HEK293T (cell line): ENCODE results near the gene RNF114.

ENCODE experiments used
- CTCF ChIA-PET: fragments of 350-600 bp; formaldehyde crosslinking; extraction: SDS; loops from one replicate; lab custom pipeline; 2021; ENCODE audit warnings: antibody characterized with exemption, inconsistent platforms; lab: Yijun Ruan, JAX
- POLR2A ChIA-PET: fragments of 350-600 bp; formaldehyde crosslinking; extraction: SDS; loops from one replicate; lab custom pipeline; 2020; ENCODE audit warnings: antibody characterized with exemption, inconsistent platforms; lab: Yijun Ruan, JAX
- DNase-seq: peaks from one replicate; pipeline ENCODE4 v3.0.0; 2012; ENCODE audit warnings: mixed read lengths; ENCODE audit errors: extremely low spot score
- ARNT ChIP-seq: fragments of 450-650 bp; IDR thresholded peaks from 2 replicates; pipeline ENCODE4 v1.6.1; 2017; ENCODE audit warnings: mild to moderate bottlenecking
- BHLHE40 ChIP-seq: fragments of 450-650 bp; IDR thresholded peaks from 2 replicates; pipeline ENCODE4 v1.6.1; 2016; ENCODE audit warnings: mild to moderate bottlenecking, moderate library complexity, borderline replicate concordance
- CTBP1 ChIP-seq: fragments of 450-650 bp; IDR thresholded peaks from 2 replicates; pipeline ENCODE4 v1.6.1; 2016; ENCODE audit warnings: borderline replicate concordance
- ELF4 ChIP-seq: fragments of 450-650 bp; IDR thresholded peaks from 2 replicates; pipeline ENCODE4 v1.6.1; 2017; ENCODE audit warnings: antibody characterized with exemption
- FOXA1 ChIP-seq: fragments of 450-650 bp; IDR thresholded peaks from 2 replicates; pipeline ENCODE4 v1.6.1; 2016; ENCODE audit warnings: mild to moderate bottlenecking
- FOXK2 ChIP-seq: fragments of 450-650 bp; IDR thresholded peaks from 2 replicates; pipeline ENCODE4 v1.6.1; 2016; ENCODE audit warnings: mild to moderate bottlenecking
- FOXM1 ChIP-seq: fragments of 450-650 bp; IDR thresholded peaks from 2 replicates; pipeline ENCODE4 v1.6.1; 2017; ENCODE audit warnings: mild to moderate bottlenecking, borderline replicate concordance
- HDGF ChIP-seq: fragments of 450-650 bp; IDR thresholded peaks from 2 replicates; pipeline ENCODE4 v1.6.1; 2017; ENCODE audit warnings: antibody characterized with exemption, borderline replicate concordance
- L3MBTL2 ChIP-seq: fragments of 450-650 bp; conservative IDR thresholded peaks from 2 replicates; pipeline ENCODE4 v1.6.1; 2016; ENCODE audit warnings: mild to moderate bottlenecking
- LEF1 ChIP-seq: fragments of 450-650 bp; IDR thresholded peaks from 2 replicates; pipeline ENCODE4 v1.6.1; 2017; ENCODE audit warnings: mild to moderate bottlenecking, borderline replicate concordance
- NFRKB ChIP-seq: fragments of 450-650 bp; IDR thresholded peaks from 2 replicates; pipeline ENCODE4 v1.6.1; 2016; ENCODE audit warnings: mild to moderate bottlenecking, moderate library complexity
- SP1 ChIP-seq: fragments of 450-650 bp; IDR thresholded peaks from 2 replicates; pipeline ENCODE4 v1.6.1; 2017
- SUZ12 ChIP-seq: fragments of 450-650 bp; IDR thresholded peaks from 2 replicates; pipeline ENCODE4 v1.6.1; 2016; ENCODE audit warnings: mild to moderate bottlenecking
- TARDBP ChIP-seq: fragments of 450-650 bp; IDR thresholded peaks from 2 replicates; pipeline ENCODE4 v1.6.1; 2016
- ZNF384 ChIP-seq: fragments of 450-650 bp; IDR thresholded peaks from 2 replicates; pipeline ENCODE4 v1.6.1; 2016
- TF ChIP-seq, protein P1 (sequence below): fragments of 450-650 bp; IDR thresholded peaks from 2 replicates; pipeline ENCODE4 v1.6.1; 2016

The RNF114 gene

DNA sequence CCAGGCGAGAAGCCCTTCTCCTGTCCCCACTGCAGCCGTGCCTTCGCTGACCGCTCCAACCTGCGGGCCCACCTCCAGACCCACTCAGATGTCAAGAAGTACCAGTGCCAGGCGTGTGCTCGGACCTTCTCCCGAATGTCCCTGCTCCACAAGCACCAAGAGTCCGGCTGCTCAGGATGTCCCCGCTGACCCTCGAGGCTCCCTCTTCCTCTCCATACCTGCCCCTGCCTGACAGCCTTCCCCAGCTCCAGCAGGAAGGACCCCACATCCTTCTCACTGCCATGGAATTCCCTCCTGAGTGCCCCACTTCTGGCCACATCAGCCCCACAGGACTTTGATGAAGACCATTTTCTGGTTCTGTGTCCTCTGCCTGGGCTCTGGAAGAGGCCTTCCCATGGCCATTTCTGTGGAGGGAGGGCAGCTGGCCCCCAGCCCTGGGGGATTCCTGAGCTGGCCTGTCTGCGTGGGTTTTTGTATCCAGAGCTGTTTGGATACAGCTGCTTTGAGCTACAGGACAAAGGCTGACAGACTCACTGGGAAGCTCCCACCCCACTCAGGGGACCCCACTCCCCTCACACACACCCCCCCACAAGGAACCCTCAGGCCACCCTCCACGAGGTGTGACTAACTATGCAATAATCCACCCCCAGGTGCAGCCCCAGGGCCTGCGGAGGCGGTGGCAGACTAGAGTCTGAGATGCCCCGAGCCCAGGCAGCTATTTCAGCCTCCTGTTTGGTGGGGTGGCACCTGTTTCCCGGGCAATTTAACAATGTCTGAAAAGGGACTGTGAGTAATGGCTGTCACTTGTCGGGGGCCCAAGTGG, 51.9 kb downstream of the RNF114 start:
- no peak for TF ChIP-seq FOXK2
- no peak for TF ChIP-seq SUZ12
- TF ChIP-seq NFRKB: no peak
- TF ChIP-seq ELF4: no peak
- no peak for TF ChIP-seq BHLHE40
- TF ChIP-seq ZNF384: no peak
- TF ChIP-seq FOXA1: no peak
- ChIA-PET POLR2A (interaction anchor here (0.6 kb wide), 1 partner anchor 128 kb away, joined by 3 read pairs; no protein-coding TSS in a partner anchor), CTCF (interaction anchor here (0.8 to 1.4 kb wide), 3 partner anchors 9 to 118 kb away, joined by 3 to 8 read pairs (median 3); no protein-coding TSS in a partner anchor)
- no peak for DNase-seq

DNA sequence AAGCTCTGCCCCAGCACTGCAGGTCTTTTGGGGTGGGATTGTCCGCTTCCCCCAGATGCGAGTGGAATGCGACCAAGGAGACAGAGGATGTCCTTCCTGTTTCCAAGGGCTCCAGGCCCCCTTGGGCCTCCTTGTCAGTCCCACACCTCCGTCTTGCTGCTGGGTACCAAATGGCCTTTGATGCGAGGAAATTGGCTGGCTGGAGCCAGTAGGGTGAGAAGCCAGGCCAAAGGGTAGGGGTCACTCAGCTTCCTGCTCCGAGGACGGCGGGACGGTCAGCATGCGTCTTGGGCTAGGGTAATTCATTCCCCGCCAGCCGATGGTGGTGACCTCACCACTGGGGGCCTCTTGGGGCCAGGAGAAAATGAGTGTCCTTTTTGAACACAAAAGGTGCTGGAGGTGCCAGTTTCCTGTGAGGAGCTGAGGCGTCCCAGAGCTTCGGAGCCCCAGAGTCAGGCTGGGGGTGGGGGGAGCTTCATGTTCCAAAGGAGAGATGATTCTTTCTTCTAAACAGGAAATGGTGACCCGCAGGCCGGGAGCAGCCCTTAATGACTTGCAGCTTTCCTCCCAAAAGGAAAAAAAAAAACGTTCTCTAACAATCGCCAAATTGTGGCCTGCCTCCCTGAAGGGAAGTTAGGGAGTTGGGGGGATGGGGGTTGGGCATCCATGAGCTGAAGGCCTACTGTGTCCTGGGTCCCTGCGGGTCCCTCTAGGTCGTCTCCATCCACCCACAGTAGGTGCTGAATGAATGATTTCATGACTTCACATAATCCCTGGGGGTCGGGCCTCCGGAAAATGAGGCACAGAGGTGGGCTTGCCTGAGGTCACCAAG, 53.3 kb downstream of the RNF114 start:
- ChIA-PET POLR2A (no interaction called here), CTCF (interaction anchor here (0.7 to 1.4 kb wide), 3 partner anchors 8 to 82 kb away, joined by 3 to 8 read pairs (median 3); no protein-coding TSS in a partner anchor)
- TF ChIP-seq, protein P1, sequence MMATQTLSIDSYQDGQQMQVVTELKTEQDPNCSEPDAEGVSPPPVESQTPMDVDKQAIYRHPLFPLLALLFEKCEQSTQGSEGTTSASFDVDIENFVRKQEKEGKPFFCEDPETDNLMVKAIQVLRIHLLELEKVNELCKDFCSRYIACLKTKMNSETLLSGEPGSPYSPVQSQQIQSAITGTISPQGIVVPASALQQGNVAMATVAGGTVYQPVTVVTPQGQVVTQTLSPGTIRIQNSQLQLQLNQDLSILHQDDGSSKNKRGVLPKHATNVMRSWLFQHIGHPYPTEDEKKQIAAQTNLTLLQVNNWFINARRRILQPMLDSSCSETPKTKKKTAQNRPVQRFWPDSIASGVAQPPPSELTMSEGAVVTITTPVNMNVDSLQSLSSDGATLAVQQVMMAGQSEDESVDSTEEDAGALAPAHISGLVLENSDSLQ: no peak
- TF ChIP-seq TARDBP (no peak), CTBP1 (no peak), ARNT (no peak), NFRKB (no peak), ZNF384 (no peak)
- no peak for DNase-seq

DNA sequence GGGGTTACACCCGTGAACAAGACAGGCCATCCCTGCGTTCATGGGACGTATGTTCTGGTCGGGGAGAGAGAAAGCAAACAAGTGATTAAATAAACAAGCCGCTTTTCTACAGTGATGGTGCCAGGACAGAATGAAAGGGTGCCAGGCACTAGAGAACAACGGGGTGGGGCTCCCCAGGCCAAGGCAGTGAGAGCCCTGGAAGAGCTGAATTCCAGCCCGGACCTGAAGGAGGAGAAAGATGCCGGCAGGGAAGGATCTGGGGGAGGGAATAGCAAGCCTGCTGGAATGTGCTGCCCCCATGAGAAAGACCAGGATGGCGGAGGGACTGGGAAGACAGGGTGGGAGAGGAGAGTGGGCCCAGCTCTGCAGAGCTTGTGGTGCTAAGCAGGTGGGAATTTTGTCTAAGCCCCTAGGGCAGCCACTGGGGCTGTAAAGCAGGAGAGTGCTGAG, 54.1 kb downstream of the RNF114 start:
- TF ChIP-seq, protein P1: no peak
- TF ChIP-seq CTBP1 (no peak), ZNF384 (no peak), FOXA1 (no peak), HDGF (no peak), NFRKB (no peak), FOXK2 (no peak), LEF1 (no peak)
- CTCF ChIA-PET: interaction anchor here (0.7 kb wide), 1 partner anchor 9 kb away, joined by 3 read pairs; no protein-coding TSS in a partner anchor
- no peak for DNase-seq
- POLR2A ChIA-PET: no interaction called here

DNA sequence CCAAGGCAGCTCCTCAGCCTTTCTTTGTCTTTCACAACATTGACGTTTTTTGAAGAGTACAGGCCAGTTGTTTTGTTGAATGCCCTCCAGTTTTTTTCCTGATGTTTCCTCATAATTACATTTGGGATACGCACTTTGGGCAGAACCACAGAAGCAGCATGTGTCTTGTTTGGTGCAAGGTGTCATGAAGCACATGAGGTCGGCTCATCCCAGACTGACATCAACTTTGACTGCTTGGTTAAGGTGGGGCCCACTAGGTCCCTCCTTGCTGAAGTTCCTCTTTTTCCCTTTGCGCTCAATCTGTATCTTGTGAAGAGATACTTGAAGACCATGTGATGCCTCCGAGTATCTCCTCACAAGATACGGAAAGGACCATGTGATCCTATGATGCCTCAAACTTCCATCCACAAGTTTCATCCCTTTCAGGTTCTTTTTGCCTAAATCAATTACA, 57.1 kb downstream of the RNF114 start:
- TF ChIP-seq TARDBP: no peak
- TF ChIP-seq CTBP1: no peak
- no peak for TF ChIP-seq FOXM1
- no peak for TF ChIP-seq BHLHE40
- no peak for TF ChIP-seq LEF1
- TF ChIP-seq, protein P1: no peak
- no peak for TF ChIP-seq SP1
- TF ChIP-seq NFRKB: no peak
- no peak for TF ChIP-seq FOXA1
- TF ChIP-seq ARNT: no peak
- TF ChIP-seq ZNF384: no peak
- TF ChIP-seq ELF4: no peak
- no peak for TF ChIP-seq FOXK2
- no peak for TF ChIP-seq L3MBTL2
- TF ChIP-seq HDGF: no peak
- ChIA-PET CTCF (interaction anchor here (2.1 kb wide), 1 partner anchor 78 kb away, joined by 8 read pairs; no protein-coding TSS in a partner anchor), POLR2A (no interaction called here)
- no peak for DNase-seq

DNA sequence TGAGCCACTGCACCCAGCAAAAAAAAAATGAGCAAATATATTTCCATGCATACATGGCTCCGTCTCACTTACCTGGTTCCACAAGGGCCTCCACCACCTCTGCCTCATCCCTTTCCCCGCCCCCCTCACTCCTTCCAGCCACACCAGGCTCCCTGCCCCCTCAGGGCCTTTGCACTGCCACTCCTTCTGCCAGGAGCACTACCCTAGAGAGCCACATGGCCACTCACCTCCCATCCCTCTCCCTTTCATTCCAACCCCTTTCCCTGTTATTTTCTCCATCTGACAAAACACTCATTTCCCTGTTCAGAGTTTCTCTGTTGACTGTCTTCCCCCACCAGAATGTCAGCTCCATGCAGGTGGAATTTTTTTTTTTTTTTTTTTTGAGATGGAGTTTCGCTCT, 59.4 kb downstream of the RNF114 start:
- ChIA-PET CTCF (interaction anchor here (0.6 kb wide), 1 partner anchor 12 kb away, joined by 4 read pairs; no protein-coding TSS in a partner anchor), POLR2A (no interaction called here)
- DNase-seq: no peak
- no peak for TF ChIP-seq SP1
- TF ChIP-seq TARDBP: no peak
- no peak for TF ChIP-seq ELF4
- no peak for TF ChIP-seq ZNF384
- no peak for TF ChIP-seq CTBP1
- TF ChIP-seq, protein P1: no peak
- no peak for TF ChIP-seq NFRKB
- TF ChIP-seq FOXM1: no peak
- TF ChIP-seq BHLHE40: no peak
- no peak for TF ChIP-seq ARNT
